AG09319 (cell line): ENCODE measurements around the gene C8A.

Source experiments
- DNase-seq: peaks from one replicate; pipeline ENCODE4 v3.0.0-alpha.2; 2010; ENCODE audit warnings: low read depth; ENCODE audit errors: extremely low read depth
- TF ChIP-seq, protein P1 (sequence below): IDR thresholded peaks from 2 replicates; pipeline ENCODE4 v1.5.1; 2011; ENCODE audit warnings: low read depth, mild to moderate bottlenecking, inconsistent platforms, low read length, moderate library complexity

Gene C8A

DNA sequence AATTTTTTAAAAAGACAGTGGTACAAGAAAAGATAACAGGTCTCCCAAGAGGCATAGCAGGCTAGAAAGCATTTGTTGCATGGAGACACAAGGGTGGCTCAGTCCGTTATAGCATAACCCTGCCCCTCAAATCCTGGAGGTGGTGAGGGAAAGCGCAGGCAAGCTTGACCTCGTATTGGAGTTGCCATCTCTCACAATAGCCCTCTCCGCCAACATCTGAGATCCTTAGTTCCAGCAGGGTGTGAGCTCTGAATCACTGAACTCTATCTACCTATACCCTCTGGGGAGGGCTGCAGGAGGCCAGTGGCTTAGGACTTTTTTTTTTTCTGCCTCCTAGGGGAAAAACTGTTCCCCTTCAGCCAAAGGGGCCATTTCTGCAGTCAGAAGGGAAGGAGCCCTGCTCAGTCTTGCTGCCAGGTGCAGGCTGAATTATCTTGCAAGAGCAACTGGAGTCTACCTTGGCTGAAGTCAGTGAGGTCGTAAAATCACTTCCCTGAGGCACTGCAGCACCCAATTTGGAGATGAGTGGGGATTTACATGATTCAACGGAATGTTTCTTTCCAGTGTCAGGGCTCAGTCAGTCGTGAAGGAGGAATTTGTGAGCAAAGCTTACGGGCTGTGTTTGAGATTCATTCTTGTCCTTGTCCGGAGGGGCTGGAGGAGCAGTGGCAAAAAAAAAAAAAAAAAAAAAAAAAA, 17.2 kb upstream of the C8A start:
- TF ChIP-seq, protein P1, sequence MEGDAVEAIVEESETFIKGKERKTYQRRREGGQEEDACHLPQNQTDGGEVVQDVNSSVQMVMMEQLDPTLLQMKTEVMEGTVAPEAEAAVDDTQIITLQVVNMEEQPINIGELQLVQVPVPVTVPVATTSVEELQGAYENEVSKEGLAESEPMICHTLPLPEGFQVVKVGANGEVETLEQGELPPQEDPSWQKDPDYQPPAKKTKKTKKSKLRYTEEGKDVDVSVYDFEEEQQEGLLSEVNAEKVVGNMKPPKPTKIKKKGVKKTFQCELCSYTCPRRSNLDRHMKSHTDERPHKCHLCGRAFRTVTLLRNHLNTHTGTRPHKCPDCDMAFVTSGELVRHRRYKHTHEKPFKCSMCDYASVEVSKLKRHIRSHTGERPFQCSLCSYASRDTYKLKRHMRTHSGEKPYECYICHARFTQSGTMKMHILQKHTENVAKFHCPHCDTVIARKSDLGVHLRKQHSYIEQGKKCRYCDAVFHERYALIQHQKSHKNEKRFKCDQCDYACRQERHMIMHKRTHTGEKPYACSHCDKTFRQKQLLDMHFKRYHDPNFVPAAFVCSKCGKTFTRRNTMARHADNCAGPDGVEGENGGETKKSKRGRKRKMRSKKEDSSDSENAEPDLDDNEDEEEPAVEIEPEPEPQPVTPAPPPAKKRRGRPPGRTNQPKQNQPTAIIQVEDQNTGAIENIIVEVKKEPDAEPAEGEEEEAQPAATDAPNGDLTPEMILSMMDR = no peak

DNA sequence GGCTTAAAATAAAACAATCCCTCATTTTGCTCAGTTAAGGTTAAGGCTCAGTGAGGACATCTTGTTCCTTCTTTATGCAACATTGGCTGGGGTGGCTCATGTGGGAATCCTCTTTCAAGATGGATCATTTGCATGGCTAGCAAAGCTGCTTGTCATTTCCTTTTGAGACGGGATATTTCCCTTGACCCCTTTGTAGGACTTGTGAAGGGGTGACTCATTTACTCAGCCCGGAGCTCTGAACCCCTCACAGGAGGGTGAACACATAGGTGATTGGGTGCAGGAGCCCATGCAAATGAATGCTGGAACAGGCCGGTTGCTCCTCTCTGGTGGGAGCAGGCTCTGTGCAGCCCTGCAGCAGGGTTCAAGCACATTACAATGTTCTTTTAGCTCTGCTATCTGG, 15.8 kb upstream of the C8A start:
- TF ChIP-seq, protein P1 = no peak
- no peak for DNase-seq

More for the DNA sequence above, 17.2 kb upstream of the C8A start:
- DNase-seq = no peak

DNA sequence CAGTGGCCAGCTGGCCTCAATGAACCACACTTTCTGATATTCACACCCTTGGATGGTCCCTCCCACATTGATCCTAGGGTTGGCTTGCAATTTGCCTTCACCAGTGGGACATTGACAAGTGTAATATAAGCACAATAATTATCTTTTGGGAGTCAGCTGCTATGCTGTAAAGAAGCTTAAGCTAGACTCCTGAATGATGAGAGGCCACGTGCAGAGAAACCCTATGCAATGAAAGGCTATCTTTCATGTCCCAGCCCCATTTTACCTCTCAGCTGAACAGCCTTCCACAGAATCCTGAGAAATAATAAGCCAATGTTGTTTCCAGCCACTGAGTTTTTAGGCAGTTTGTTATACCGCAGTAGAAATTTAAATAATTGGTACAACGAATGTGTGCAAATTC, 11.1 kb upstream of the C8A start:
- TF ChIP-seq, protein P1 = no peak
- DNase-seq = no peak

DNA sequence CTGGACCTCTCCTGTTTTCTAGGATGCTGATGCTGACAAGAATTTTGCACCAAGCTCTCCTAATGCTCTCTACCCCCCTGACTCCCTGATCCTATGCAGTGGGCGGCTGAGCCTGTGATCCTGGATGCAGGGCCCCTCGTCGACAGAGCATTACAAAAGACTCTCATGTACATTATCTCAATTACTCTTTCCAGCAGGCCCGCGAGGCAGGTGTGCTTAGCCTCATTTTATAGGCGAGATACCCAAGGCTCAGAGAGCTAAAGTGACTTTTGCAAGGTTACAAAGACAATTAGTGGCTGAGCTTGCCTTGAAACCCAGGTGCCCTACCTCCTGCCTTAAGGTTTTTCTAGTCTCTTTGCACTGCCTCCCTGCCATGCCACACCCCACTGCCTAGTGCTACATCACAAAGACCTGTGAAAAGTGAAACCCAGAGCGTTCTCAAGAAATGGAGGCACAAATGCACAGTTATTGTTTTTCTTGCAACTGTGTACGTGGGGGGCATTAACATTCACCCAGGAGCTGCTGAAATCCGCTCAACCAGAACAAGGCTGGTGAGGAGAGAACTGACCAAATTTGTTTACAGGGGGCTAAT, 10.0 kb upstream of the C8A start:
- DNase-seq = no peak
- TF ChIP-seq, protein P1 = no peak

DNA sequence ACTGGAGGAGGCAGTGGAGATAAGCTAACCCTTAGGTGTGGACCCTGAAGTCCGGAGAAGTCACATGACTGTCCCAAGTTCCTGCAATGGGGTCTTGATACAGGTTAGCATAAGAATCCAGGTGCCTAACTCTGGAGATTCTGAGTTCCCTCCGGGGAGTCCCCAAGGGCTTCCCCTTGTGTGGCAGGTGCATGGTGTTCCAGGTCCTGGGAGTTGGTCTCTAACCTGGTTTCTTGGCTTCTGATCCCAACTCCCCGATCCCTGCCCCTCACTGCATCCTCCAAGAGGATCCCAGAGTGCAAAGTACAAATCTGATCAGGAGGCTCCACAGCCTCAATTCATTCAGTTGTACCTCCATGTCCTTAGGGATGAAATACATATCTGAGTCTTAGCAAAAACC, 9.3 kb upstream of the C8A start:
- DNase-seq = no peak

DNA sequence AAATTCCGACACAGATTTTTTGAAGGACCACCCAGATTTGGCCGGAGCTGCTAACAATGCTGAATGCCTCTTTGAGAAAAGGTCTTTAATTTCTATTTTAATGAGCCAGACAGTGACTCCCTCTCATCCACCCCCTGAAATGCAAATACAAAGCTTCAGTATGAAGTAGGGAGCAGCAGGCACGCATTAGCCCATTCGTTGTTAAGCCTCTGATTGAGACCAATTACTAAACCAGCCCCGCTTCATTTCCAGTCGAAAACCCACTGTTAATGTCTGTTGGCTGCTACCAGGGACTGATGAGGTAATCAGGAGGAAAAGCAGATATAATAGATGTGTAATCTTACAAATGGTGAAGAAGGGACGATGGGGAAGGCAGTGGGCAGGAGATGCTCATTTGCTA, 4.8 kb upstream of the C8A start:
- TF ChIP-seq, protein P1 = no peak

More for the DNA sequence above, 9.3 kb upstream of the C8A start:
- TF ChIP-seq, protein P1 = no peak

DNA sequence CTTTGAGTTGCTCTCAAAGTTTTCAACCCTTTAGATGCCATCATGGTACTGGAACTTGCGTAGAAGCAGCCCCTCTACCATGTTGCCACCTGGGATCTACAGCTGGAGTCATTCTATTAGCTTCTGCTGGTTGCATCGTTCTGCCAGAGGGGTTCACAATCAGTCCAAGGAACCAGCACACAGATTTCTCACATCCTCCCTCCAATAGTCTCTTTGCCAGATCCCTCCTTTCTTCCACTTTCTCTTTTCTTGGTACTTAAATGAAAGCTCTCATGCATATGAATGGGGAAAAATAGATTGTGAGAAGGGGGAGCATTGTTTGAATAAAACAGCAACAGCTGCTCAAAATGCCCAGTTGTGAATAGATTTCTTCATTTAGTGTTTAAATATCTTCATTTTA, 4.2 kb upstream of the C8A start:
- TF ChIP-seq, protein P1 = no peak
- DNase-seq = no peak

More for the DNA sequence above, 4.8 kb upstream of the C8A start:
- no peak for DNase-seq
